NCI-H2196 (cell line): ENCODE results near the gene CTAGE4.
"Not testable (repeated sequence)": the region's sequence is repeated elsewhere in the genome, so short reads cannot be mapped to it uniquely, and the experiment has no call there.

Source experiments
- DNase-seq: peaks from one replicate; lab custom pipeline; 2025; ENCODE audit not compliant: unreplicated experiment; lab: John Stamatoyannopoulos, UW

Gene CTAGE4

GRCh38 chr7:144183166-144183565, at the start of gene CTAGE4:
Gene CTAGE4 (plus strand): TSS chr7:144183466. CDS start chr7:144183504, 38 bp downstream.
- not testable (repeated sequence) for DNase-seq

- no peak for DNase-seq
Measured at GRCh38 chr7:144134116-144134515, 49.1 kb upstream of the CTAGE4 start.

- DNase-seq = no peak
Measured at GRCh38 chr7:144137501-144137900, 45.8 kb upstream of the CTAGE4 start.

- no peak for DNase-seq
Measured at GRCh38 chr7:144142187-144142586, 41.1 kb upstream of the CTAGE4 start.

- no peak for DNase-seq
Measured at GRCh38 chr7:144144426-144144825, 38.8 kb upstream of the CTAGE4 start.

- DNase-seq = no peak
Measured at GRCh38 chr7:144148224-144148827, 34.9 kb upstream of the CTAGE4 start.

- DNase-seq = no peak
Measured at GRCh38 chr7:144158861-144159260, 24.4 kb upstream of the CTAGE4 start.

- DNase-seq = no peak
Measured at GRCh38 chr7:144164784-144165183, 18.5 kb upstream of the CTAGE4 start.

GRCh38 chr7:144171594-144172350, 11.5 kb upstream of the CTAGE4 start:
- DNase-seq = not testable (repeated sequence)

GRCh38 chr7:144174613-144175012, 8.7 kb upstream of the CTAGE4 start:
- no peak for DNase-seq

GRCh38 chr7:144178380-144179164, 4.7 kb upstream of the CTAGE4 start:
- DNase-seq = not testable (repeated sequence)

GRCh38 chr7:144179165-144179479, 4.1 kb upstream of the CTAGE4 start:
- DNase-seq = not testable (repeated sequence)

- not testable (repeated sequence) for DNase-seq
Measured at GRCh38 chr7:144187848-144188247, 4.6 kb downstream of the CTAGE4 start.

- not testable (repeated sequence) for DNase-seq
Measured at GRCh38 chr7:144188578-144189171, 5.4 kb downstream of the CTAGE4 start.

- DNase-seq = not testable (repeated sequence)
Measured at GRCh38 chr7:144193782-144194181, 10.5 kb downstream of the CTAGE4 start.

- not testable (repeated sequence) for DNase-seq
Measured at GRCh38 chr7:144194453-144194852, 11.2 kb downstream of the CTAGE4 start.

GRCh38 chr7:144195212-144195872, 12.1 kb downstream of the CTAGE4 start, which contains the start of gene ARHGEF35:
Gene ARHGEF35 (minus strand): TSS chr7:144195833. CDS start chr7:144188383, 7,450 bp downstream.
- not testable (repeated sequence) for DNase-seq

GRCh38 chr7:144198934-144199333, 15.7 kb downstream of the CTAGE4 start:
- not testable (repeated sequence) for DNase-seq

- DNase-seq = not testable (repeated sequence)
Measured at GRCh38 chr7:144201978-144202377, 18.7 kb downstream of the CTAGE4 start.

GRCh38 chr7:144203086-144203485, 19.8 kb downstream of the CTAGE4 start:
- DNase-seq = not testable (repeated sequence)

- not testable (repeated sequence) for DNase-seq
Measured at GRCh38 chr7:144205306-144205705, 22.0 kb downstream of the CTAGE4 start.
